ENCODE results near the gene LMBR1.
"Not testable (repeated sequence)": the region's sequence is repeated elsewhere in the genome, so short reads cannot be mapped to it uniquely, and the experiment has no call there.

Gene LMBR1

DNA sequence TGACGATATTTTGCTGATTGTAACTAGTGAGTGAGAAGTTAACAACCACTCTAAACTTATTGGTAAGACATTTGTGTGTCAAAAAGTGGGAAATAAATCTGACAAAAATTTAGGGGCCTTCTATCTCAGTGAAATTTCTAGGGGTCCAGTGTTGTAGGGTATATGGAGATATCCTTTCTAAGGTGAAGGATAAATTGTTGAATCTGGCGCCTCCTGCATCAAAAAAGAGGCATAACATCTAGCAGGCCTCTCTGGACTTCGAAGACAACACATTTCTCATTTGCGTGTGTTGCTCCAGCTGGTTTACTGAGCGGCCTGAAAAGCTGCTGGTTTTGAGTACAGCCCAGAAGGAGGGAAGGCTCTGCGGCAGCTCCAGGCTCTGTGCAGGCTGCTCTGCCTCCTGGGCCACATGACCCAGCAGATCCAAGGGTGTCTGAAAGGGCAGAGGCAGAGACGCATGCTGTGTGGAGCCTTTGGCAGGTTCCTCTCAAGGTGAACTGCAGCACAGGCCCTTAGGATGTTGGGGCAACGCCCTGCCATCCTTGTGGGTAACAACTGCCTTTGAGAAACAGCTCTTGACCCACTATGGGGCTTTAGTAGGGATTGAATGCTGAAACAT, 72.4 kb downstream of the LMBR1 start:
- DNase-seq = no peak
- intact Hi-C loops (cut with DNase I) = loop anchor here (5.0 kb wide), 1 partner anchor 1023 kb away; no protein-coding TSS in a partner anchor

DNA sequence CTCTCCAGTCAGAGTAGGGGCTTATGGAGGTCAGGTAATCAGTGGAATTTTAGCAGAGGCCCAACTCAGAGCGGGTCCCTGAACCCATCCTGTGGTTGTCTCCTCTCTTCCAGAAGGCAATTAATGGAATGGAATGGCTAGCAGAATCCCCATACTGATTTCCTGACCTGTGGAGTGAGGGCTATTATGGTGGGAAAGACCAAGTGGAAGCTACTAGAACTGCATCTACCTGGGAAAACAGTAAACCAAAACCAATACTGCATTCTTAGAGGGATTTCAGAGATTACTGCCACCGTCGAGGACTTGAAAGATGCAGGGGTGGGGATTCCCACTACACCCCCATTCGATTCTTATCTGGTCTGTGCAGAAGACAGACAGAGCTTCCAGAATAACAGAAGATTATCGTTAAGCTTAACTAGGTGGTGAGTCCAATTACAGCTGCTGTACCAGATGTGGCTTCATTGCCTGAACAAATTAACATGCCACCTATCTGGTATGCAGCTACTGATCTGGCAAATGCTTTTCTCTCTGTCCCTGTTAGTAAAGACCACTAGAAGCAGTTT, 73.2 kb downstream of the LMBR1 start:
- no peak for DNase-seq
- intact Hi-C loops (cut with DNase I) = loop anchor here (5.0 kb wide), 1 partner anchor 1023 kb away; no protein-coding TSS in a partner anchor

DNA sequence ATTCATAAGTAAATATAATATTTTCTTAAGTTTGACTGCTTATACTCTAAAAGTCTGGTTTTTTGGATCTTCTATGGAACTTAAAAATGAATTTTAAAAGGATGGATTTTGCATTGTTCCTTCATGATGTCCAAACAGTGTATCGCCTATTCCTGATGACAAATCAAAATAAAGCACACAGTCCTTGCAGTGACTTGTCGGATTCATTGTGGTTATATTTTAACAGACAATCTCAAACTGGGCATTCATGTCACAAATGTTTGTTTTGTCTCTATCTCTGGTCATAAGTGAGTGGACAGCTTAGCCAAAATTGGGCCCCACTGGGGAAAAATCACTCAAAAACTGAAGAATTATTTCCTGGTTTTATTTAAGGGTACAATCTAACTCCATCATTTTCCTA, 74.8 kb downstream of the LMBR1 start:
- intact Hi-C loops (cut with DNase I) = no loop called here
- DNase-seq = no peak

DNA sequence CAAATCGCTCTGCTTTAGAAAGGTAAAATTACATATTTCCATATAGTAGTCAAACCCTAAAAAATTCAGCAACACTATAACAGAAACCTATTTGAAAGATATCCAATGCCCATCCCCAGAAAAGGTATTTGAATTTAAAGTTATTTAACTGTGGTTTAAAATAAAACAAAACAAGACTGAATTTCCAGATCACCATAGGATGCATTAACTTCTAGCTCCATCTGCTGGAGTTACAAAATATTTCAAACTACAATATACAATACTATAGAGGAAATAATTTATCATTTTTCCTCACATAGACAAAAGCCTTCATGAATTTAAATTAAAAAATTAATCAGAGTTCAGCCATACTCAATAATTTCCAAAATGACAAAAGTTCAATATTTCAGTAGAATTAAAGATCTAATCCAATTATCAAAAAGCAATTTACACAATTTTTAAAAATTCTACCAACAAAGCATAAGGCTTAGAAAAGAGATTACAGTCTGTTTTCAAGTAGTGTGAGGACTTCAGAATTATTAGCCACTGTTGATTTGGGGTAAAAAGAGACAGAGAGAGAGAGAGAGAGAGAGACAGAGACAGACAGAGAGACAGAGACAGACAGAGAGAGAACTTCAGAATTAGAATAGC, 75.9 kb downstream of the LMBR1 start:
- intact Hi-C loops (cut with DNase I) = no loop called here
- DNase-seq = no peak

DNA sequence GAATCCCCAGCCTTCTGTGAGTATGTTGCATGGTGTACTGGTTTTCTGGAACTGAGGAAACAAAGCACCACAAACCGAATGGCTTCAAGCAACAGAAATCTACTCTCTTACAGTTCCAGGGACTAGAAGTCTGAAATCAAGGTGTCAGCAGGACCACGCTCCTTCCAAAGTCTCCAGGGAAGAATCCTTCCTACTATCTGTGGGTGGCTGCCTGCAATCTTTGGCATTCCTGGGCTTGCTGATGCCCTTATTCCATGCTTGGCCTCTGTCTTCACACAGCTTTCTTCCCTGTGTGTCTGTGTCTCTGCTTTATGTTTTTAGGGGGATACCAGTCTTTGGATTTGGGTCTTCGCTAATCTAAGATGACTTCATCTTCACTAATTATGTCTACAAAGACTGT, 81.3 kb downstream of the LMBR1 start:
- DNase-seq = no peak
- intact Hi-C loops (cut with DNase I) = no loop called here

DNA sequence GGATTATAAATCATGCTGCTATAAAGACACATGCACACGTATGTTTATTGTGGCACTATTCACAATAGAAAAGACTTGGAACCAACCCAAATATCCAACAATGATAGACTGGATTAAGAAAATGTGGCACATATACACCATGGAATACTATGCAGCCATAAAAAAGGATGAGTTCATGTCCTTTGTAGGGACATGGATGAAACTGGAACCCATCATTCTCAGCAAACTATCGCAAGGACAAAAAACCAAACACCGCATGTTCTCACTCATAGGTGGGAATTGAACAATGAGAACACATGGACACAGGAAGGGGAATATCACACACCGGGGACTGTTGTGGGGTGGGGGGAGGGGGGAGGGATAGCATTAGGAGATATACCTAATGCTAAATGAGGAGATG, 89.3 kb downstream of the LMBR1 start:
- DNase-seq; intact Hi-C loops (cut with DNase I): not testable (repeated sequence)

DNA sequence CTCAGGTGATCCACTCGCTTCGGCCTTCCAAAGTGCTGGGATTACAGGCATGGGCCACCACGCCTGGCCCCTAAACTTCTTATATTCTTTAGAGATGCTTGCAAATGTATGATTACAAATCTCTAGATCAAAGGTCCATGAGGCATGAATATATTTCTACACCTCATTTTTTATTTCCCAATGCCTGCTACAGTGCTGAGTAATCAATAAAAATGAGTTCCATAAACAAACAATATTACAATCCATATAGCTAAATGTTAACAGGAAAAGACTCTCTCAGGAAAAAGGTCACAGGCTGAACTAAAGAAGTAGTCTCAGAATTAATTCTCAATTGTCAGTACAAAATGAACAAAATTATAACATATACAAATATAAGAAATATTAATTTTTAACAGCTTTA, 90.8 kb downstream of the LMBR1 start:
- intact Hi-C loops (cut with DNase I) = no loop called here
- DNase-seq = no peak

DNA sequence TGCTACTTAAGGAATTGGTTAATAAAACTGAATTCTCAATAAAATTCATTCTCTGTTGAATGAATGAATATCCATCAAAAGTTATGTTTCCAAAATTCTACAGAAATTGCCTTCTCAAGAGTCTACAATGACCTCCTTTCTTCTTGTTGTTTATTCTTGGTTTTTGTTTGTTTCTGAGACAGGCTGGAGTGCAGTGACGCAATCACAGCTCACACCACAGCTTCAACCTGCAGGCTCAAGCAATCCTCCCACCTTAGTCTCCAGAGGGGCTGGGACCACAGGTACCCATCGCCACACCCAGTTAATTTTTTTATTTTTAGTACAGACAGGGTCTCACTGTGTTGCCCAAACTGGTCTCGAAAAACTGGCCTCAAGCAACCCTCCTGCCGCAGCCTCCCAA, 97.6 kb downstream of the LMBR1 start:
- no peak for DNase-seq
- intact Hi-C loops (cut with DNase I) = no loop called here

DNA sequence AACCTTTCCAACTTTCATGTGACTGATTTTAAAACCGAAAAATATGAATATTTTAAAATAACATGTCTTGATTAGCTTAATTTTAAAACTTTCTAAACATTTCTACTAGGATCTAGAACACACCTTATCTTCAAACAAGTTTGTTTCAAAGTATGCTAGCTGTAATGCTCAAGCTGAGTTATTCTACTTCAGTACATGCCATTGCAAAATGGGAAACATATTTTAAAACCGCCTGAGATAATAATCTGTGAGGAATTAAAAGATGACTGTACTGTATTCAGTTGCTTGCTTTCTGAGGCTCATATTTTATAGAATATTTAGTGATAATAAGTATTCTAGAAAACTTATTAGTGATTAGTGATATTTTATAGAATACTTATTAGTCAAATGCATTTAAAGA, 99.6 kb downstream of the LMBR1 start:
- DNase-seq = no peak
- intact Hi-C loops (cut with DNase I) = no loop called here

DNA sequence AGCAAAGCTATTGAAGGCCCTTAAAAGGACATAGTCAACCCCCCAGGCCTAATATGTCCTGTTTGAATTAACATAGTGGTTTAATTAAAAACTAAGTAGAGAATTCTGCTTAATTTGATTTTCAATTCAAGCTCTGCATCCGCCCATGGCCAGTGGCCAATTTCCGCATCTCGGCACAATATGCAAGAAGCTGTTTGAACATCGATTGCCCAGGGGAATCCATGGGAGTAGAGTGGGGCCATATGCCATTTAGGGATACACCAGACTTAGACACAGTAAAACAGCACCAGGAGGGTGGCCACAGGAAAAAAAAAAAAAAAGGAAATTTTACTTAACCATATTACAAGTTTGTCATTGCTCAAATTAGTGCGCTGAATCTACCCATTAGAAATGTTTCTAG, 100.4 kb downstream of the LMBR1 start:
- no peak for DNase-seq
- intact Hi-C loops (cut with DNase I) = no loop called here

DNA sequence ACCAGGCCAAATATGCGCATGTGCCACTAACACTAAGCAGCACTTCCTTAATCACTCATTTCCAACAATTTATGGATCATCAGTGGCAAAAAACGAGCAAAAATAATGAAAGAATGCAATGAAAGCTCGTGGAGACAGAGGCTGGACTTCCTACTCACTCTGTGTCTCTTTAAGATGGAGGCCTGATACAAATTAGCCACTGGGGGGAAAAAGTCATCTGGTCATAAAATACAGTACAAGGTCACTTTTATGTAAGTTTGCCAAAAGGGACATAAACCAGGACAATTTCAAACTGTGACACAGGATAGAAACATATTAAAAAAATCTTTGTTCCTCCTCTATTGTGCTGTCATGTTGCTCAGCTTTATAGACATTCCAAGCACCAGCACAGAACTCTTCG, 101.7 kb downstream of the LMBR1 start:
- intact Hi-C loops (cut with DNase I) = no loop called here
- DNase-seq = no peak

DNA sequence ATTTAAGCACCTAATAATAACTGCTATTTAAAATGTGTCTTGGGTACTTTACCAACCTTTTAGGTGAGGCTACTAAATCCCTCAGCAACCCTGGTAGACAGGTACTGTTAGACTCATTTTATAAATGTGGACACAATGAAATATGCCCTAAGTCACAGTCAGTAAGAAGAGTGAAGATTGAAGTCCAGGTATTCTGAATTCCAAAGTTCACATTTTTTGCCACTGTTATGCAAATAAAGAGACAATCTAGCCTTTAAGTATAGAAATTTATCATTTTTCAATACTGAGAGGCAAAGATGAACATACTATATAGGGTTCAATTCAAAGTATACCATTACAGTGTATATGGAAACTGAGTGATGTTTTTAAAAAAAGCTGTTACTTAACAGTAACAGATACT, 102.7 kb downstream of the LMBR1 start:
- intact Hi-C loops (cut with DNase I) = no loop called here

DNA sequence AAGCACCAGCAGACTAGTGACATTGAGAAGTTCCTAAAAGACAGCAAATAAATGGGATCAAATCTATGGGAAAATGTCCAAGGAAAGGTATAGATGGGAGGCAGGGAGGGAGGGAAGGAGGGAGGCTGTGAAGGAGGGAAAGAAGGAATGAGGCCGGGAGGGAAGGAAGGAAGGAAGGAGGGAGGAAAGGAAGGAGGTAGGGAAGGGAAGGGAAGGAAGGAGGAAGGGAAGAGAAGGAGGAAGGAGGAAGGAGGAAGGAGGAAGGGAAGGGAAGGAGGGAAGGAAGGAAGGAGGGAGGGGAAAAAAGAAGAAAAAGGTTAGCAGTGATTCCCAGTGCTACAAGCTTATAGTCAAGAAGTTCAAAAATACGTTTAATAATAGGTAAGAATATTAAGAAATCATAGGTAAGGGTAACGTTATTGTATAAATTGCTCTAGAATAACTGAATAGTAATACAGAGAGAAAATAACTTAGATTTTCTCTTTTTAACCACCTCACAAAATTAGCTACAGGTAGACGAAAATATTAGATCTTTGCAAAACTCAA, 106.9 kb downstream of the LMBR1 start:
- intact Hi-C loops (cut with DNase I) = no loop called here
- DNase-seq = no peak

More for the DNA sequence above, 102.7 kb downstream of the LMBR1 start:
- DNase-seq = no peak

DNA sequence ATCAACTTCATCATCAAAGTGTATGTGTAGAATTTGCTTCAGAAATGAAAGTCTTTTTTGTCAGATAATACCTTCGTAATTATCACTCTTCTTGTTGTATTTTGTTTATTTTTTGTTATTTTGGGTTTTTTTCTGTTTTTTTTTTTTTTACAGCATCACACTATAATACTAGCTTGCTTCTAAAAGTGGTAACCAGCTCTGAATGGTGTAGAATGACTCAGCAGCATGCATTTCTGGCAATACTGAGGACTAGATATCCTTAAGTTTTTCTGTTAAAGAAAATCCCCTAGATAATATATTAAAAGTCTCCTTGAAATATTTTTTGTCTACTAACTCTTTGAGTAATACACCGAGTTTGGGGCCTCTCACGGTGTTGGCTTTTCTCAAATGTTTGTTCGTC, 109.1 kb downstream of the LMBR1 start:
- DNase-seq = no peak

DNA sequence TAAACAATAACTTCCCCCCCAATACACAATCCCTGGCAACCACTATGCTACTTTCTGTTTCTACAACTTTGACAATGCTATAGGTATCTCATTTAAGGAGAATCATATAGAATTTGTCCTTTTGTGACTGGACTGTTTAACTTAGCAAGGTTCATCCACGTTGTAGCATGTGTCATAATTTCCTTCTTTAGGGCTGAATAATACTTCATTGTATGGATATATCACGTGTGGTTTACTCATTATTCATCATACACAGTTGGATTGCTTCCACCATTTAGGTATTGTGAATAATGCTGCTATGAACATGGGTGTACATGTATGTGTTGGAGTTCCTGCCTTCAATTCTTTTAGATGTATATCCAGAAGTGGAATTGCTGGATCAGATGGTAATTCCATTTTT, 111.0 kb downstream of the LMBR1 start:
- intact Hi-C loops (cut with DNase I) = no loop called here
- DNase-seq = no peak

More for the DNA sequence above, 109.1 kb downstream of the LMBR1 start:
- intact Hi-C loops (cut with DNase I) = no loop called here

DNA sequence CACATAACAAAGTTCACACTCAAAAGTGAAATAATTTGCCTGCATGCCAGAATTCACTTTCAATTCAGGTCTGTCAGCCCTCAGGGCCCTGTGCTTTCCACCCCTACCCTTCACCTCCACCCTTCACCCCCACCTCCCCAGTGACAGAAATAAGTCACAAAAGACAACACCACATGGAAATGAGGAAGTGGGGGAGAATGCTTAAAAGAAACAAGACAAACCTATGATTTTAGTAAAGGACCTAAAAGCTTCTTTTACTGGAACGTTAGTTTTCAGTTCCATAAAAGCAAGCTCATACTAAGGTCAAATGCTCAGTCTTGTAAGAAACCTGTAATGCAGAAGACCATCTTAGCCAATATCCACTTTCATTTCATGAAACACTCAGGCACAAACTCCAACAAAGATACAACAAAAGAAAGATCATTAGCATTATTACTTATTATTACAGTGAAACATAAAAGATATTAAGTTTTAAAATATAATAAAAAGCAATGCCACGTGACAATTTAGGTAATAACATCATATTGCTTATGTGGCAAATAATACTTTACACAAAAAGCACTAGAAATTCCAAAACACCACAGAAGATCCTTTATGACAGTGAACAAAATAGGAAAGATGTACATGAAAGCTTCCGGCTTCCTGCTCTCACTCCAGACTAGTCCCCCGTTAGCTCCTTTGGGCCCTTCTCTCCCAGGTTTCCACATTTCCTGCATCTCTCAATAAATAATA, 112.1 kb downstream of the LMBR1 start:
- no peak for DNase-seq
- intact Hi-C loops (cut with DNase I) = no loop called here

DNA sequence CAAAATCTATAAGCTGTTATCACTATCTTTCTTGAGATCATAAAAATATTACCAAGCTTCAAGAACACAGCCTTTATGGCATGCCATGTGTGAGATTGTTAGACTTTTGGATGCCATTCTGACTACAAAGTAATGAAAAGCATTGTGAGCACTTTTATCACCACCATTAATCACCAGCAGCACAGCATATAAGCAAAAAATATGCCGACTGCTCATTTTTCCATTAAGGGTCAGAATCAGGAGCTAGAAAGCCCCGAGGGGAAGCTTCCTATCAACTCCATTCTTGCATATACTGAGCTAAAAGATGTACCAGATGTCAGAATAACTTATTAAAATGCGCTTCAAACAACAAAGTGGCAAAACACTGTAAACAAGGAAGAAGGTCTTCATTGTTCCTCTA, 114.3 kb downstream of the LMBR1 start:
- intact Hi-C loops (cut with DNase I) = no loop called here
- DNase-seq = no peak

DNA sequence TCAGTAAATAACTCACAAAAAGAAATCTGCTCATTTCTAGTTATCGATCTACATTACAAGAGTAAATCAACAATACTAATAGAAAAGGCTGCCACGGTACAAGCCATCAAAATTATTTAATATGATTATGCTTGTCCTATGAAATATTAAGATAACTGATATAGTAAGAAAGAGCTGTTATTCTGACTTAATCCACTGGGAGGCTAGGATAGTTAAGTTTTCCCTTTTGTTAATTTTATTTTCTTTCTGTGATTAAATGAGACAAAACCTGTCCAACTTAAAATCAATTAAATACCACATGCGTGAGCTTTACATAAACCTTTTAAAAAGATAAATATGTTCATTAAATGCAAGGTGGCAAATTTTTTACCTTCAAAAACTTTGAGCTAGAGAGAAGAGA, 114.8 kb downstream of the LMBR1 start:
- DNase-seq = no peak
- intact Hi-C loops (cut with DNase I) = no loop called here

DNA sequence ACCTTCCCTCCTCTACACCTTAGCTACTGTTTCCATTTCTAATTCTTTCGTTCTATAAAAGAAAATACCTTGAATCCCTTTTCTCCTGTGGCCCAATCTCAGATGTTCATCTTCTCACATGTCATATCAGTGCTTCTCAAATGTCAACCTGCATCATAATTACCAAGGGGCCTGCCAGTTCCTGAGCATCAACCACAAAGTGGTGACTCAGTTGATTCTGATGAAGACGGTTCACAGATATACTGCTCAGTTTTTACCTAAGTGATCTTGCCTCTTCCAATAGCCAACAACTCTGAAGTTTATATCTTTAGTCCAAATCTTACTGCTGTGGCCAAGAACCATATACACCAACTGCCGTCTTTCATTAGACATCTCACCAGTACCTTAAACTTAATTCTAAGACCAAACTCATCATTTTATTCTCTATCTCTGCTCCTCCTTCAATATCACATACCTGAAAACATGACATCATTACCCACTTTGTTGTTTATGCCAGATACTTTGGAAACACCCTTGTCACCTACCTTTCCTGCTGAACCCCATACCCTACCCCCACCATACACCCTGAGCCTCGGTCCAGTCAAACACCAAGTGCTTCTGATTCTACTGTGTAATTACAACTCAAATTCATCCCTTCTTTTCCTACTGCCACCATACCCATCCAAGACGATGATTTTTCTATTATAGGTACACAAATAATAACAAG, 115.5 kb downstream of the LMBR1 start:
- DNase-seq = no peak
- intact Hi-C loops (cut with DNase I) = no loop called here
